HUES64 (cell line): Measurements from ENCODE around the gene GEMIN8.

Experiments
- H3K27ac ChIP-seq: 2 replicates; pipeline ENCODE4 v1.7.0; 2013; ENCODE audit warnings: low read depth, low read length, inconsistent platforms
- H3K27me3 ChIP-seq: 2 replicates; pipeline ENCODE4 v1.6.1; 2013; ENCODE audit warnings: mild to moderate bottlenecking, low read length; ENCODE audit not compliant: insufficient read depth
- H3K36me3 ChIP-seq: 2 replicates; pipeline ENCODE4 v1.6.1; 2013; ENCODE audit warnings: mild to moderate bottlenecking, low read length; ENCODE audit not compliant: insufficient read depth
- H3K4me1 ChIP-seq: 2 replicates; pipeline ENCODE4 v1.6.1; 2013; ENCODE audit warnings: mild to moderate bottlenecking, low read length, moderate library complexity; ENCODE audit not compliant: insufficient read depth
- H3K4me3 ChIP-seq: 2 replicates; pipeline ENCODE4 v1.5.1; 2013; ENCODE audit warnings: mild to moderate bottlenecking, low read length, moderate library complexity
- H3K9ac ChIP-seq: 2 replicates; pipeline ENCODE4 v1.6.1; 2013; ENCODE audit warnings: mild to moderate bottlenecking, low read depth, low read length
- H3K9me3 ChIP-seq: 2 replicates; pipeline ENCODE4 v1.6.1; 2013; ENCODE audit warnings: low read depth, low read length; ENCODE audit not compliant: insufficient read depth
- WGBS: fragments of 150-250, 120-280 bp; methylation state at CpG from one replicate; pipeline ENCODE4 v1.1.7; 2013; ENCODE audit warnings: missing lambda C conversion rate; 5-methylcytosine and 5-hydroxymethylcytosine counted together

The GEMIN8 gene

DNA sequence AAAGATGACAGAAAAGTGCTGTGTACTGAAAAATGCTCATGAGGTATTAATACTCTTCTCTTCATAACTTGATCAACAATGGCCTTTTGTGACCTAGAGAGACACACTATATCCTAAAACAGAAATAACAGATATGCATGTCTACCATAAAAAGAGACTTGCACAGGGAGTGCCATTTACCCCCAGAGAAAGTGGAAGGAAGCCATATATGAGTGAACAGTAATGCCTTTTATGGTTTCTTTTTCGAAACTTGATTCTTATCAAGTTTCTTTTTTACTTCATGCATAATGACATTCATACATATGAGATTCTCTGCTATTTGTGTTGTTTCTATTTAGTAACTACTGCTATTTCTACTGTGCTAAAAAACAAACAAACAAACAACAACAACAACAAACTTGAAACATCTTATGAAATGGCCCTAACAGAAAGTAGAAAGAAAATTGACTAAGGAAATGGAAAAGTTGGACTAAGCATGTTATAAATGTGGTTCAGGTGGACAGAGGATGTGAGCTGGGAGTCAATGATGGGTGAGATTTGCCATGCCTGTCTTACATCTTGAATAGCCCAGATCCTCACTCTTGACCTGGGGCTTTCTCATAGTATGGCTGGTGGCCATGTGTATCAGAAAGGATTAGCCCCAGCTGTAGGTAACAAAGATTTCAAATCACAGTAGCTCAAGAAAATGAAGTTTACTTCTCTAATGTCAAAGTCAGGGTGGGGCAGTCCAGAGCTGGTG is 43.8 kb downstream of the GEMIN8 start:
- Histone ChIP-seq H3K36me3 (no peaks in the 10 kb centered on the region), H3K4me1 (no peaks in the 10 kb centered on the region), H3K9me3 (no peaks in the 10 kb centered on the region), H3K27me3 (no peaks in the 10 kb centered on the region), H3K4me3 (no peak overlapping the region), H3K9ac (no peak overlapping the region), H3K27ac (no peak overlapping the region)
- no CpG with 5 or more reads among the region's 1 CpG for WGBS

- H3K9ac ChIP-seq = no peak overlapping the region
- no peaks in the 10 kb centered on the region for H3K36me3 ChIP-seq
- no peaks in the 10 kb centered on the region for H3K27me3 ChIP-seq
- H3K4me1 ChIP-seq = no peaks in the 10 kb centered on the region
- no peaks in the 10 kb centered on the region for H3K9me3 ChIP-seq
- no peak overlapping the region for H3K27ac ChIP-seq
- no peak overlapping the region for H3K4me3 ChIP-seq
- WGBS = 94% methylated on average over 3 of the region's 3 CpGs
These were observed 46.0 kb downstream of the GEMIN8 start for GRCh38 chrX:13983734-13984133.

DNA sequence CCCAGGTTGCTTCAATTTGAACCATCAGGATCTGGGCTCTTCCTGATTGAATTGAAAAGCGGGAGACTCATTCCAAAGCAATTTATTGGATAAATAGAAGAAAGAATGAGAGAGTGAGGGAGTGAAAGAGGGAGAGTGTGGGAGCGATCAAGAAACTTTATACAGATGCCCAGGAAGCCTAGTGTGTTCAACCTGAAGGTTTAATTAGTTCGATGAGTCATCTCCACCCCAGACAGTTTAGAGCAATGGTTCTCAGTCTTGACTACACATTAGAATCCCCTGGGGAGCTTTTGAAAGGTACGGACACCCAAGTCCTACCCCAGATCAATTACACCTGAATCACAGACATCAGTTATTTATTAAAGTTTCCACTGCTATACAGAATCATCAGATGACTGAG is 61.5 kb downstream of the GEMIN8 start:
- no peaks in the 10 kb centered on the region for H3K4me1 ChIP-seq
- H3K27me3 ChIP-seq = no peaks in the 10 kb centered on the region
- no peak overlapping the region for H3K27ac ChIP-seq
- no peak overlapping the region for H3K4me3 ChIP-seq
- no peaks in the 10 kb centered on the region for H3K36me3 ChIP-seq
- 89% methylated on average over 4 of the region's 4 CpGs for WGBS
- no peaks in the 10 kb centered on the region for H3K9me3 ChIP-seq
- no peak overlapping the region for H3K9ac ChIP-seq

- WGBS = 97% methylated on average over 9 of the region's 9 CpGs
- no peaks in the 10 kb centered on the region for H3K36me3 ChIP-seq
- H3K4me3 ChIP-seq = no peak overlapping the region
- H3K4me1 ChIP-seq = no peaks in the 10 kb centered on the region
- no peaks in the 10 kb centered on the region for H3K9me3 ChIP-seq
- H3K27me3 ChIP-seq = no peaks in the 10 kb centered on the region
- H3K9ac ChIP-seq = no peak overlapping the region
- H3K27ac ChIP-seq = no peak overlapping the region
These were observed 62.1 kb downstream of the GEMIN8 start for GRCh38 chrX:13967636-13968035.

DNA sequence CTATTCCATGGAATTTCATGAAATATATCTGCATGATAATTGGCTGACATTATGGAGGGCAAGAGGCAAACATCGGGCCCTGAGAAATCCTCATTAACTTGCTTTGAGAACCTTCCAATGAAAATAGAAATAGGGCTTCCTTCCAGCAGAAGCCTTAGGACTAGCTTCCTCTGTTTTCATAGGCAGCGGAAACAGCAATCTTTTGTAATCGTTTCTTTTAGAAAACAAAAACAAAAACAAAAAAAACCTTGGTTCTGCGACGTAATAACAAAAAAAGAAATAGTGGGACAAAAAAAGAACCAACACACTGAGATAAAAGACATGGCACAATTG is 62.9 kb downstream of the GEMIN8 start:
- WGBS = 97% methylated on average over 3 of the region's 5 CpGs
- H3K4me1 ChIP-seq = no peaks in the 10 kb centered on the region
- no peak overlapping the region for H3K9ac ChIP-seq
- H3K27ac ChIP-seq = no peak overlapping the region
- H3K4me3 ChIP-seq = no peak overlapping the region
- H3K36me3 ChIP-seq = no peaks in the 10 kb centered on the region
- no peaks in the 10 kb centered on the region for H3K9me3 ChIP-seq
- H3K27me3 ChIP-seq = no peaks in the 10 kb centered on the region

- Histone ChIP-seq H3K36me3 (no peaks in the 10 kb centered on the region), H3K27ac (no peak overlapping the region), H3K4me1 (no peaks in the 10 kb centered on the region), H3K27me3 (no peaks in the 10 kb centered on the region), H3K4me3 (no peak overlapping the region), H3K9me3 (no peaks in the 10 kb centered on the region), H3K9ac (no peak overlapping the region)
- WGBS = 91% methylated on average over 10 of the region's 10 CpGs
These were observed 63.5 kb downstream of the GEMIN8 start for GRCh38 chrX:13966071-13966792.

DNA sequence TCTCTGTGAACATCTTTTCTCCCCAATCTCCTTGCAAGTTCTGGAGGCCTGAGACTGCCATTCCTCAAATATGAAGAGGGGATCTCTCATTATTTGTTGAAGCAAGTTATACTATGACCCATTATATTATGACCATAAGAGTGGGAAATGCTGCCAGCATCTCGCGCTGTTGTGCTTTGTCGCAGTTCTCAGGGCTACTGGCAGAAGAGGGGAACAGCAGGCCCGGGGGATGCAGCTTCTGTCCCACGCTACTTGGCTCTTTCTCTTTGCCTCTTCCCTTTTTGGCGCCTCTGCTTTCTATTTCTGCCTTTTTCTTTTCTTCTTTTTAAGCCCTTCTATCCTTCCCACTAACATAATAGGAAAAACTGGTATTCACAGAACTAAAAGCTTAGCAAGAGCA is 64.2 kb downstream of the GEMIN8 start:
- Histone ChIP-seq H3K4me3 (no peak overlapping the region), H3K27ac (no peak overlapping the region), H3K36me3 (no peaks in the 10 kb centered on the region), H3K27me3 (no peaks in the 10 kb centered on the region), H3K4me1 (no peaks in the 10 kb centered on the region), H3K9me3 (no peaks in the 10 kb centered on the region), H3K9ac (no peak overlapping the region)
- WGBS = 87% methylated on average over 6 of the region's 6 CpGs

DNA sequence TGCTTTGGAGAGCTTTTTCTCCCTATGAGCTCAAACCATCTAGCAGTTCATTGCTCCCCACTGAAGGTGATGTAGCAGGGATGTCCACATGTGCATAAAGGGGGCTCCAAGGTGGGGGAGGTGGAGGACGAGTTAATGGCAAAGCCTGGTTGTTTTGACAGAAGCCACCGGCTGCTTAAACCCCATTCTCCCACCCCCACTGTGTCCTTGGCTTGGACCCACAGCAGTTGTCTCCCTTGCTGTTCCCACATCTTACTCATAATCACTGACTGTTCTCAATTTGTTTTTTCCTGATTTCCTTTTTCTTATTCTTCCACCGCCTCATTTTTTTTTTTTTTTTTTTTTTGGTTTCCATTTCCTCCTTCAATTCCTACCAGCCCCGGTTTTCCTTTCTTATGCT is 72.7 kb downstream of the GEMIN8 start:
- no peak overlapping the region for H3K4me3 ChIP-seq
- H3K27me3 ChIP-seq = no peaks in the 10 kb centered on the region
- no peaks in the 10 kb centered on the region for H3K36me3 ChIP-seq
- no peaks in the 10 kb centered on the region for H3K9me3 ChIP-seq
- no peaks in the 10 kb centered on the region for H3K4me1 ChIP-seq
- H3K27ac ChIP-seq = no peak overlapping the region
- 93% methylated on average over 4 of the region's 4 CpGs for WGBS
- H3K9ac ChIP-seq = no peak overlapping the region
